Lower leg skin (tissue), 4 donors: ENCODE data around the gene LUM. TPM values are rescaled to one million over a fixed set of nuclear protein-coding genes. Genes with fewer than 3 reads are reported as not detected.

Experiments
- DNase-seq, 2 donors: peaks; one replicate each; pipeline ENCODE4 v3.0.0-alpha.2; 2019; ENCODE audit warnings: low spot score in 2 of 2
- H3K4me3 ChIP-seq: fragments of 200-600 bp; sonication (generic); 2 replicates; pipeline ENCODE4 v1.5.1; 2017; ENCODE audit warnings: mild to moderate bottlenecking, low read depth; ENCODE audit not compliant: poor library complexity, severe bottlenecking
- POLR2A ChIP-seq, 2 donors: fragments of 450-650 bp; IDR thresholded peaks; one replicate each; pipeline ENCODE4 v1.6.1; 2016 to 2017; ENCODE audit warnings: antibody characterized with exemption in 2 of 2, mild to moderate bottlenecking in 1 of 2, moderate library complexity in 1 of 2
- WGBS, 2 donors: methylation state at CpG; one replicate each; pipeline ENCODE4 v1.1.5; 2018; 5-methylcytosine and 5-hydroxymethylcytosine counted together
- intact Hi-C: fragments of 100-400 bp; cut with DNase I; formaldehyde crosslinking; loops from one replicate; pipeline ENCODE4 v1.15.0; 2023; ENCODE audit warnings: low total_unique reads
- total RNA-seq, 4 donors: library from RNA; depleted of rRNA; stranded (reverse); fragments of >200 nt; gene quantifications; one replicate each; pipeline ENCODE4 v1.1.0, GENCODE V29; 2016
- TF ChIP-seq, protein P1 (sequence below), 3 donors: fragments of 450-650 bp; IDR thresholded peaks; one replicate each; pipeline ENCODE4 v1.5.1; 2016; ENCODE audit warnings: antibody characterized with exemption in 3 of 3, mild to moderate bottlenecking in 3 of 3, moderate library complexity in 2 of 3

The LUM gene
- total RNA-seq, 4 donors from 2014 or later = 11.2 to 56.4 (median 24.5) TPM

DNA sequence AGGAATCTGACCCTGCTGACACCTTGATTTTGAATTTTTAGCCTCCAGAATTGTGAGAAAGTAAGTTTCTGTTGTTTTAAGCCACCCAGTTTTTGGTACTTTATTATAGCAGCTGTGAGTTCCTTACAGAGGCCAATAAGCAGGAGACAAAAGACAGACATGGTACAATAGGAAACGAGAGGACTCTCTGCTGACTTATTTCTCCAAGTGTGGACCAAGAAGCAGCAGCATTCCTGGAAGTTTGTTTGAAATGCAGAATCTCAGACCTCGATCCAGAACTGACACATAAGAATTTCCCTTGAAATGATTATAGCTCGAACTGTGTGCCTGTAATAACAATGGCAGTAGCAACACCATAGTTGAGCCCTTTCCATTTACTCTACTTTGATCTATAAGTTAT lies 31.9 kb upstream of the LUM start:
- 74 to 76% methylated on average over 3 of the region's 3 CpGs for WGBS, 2 donors

DNA sequence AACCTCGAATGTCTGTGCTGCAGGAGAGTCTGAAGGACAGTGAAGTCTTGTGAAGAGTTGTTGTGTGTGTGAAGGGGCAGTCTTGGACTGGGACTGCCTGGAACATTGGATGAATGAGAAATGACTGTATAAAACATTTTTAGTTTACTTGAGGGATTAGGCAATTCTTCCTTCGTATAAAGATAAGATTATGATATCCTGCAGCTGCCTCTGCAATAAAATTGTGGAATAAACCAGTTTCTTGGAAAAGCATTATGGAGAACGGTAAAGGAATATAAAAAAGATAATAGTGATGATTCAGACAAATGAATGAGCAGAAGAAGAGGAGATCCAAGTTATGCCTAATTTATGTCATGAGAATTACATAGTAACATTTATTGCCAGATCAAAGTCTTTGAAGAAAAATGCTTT lies 30.9 kb upstream of the LUM start:
- TF ChIP-seq, protein P1, sequence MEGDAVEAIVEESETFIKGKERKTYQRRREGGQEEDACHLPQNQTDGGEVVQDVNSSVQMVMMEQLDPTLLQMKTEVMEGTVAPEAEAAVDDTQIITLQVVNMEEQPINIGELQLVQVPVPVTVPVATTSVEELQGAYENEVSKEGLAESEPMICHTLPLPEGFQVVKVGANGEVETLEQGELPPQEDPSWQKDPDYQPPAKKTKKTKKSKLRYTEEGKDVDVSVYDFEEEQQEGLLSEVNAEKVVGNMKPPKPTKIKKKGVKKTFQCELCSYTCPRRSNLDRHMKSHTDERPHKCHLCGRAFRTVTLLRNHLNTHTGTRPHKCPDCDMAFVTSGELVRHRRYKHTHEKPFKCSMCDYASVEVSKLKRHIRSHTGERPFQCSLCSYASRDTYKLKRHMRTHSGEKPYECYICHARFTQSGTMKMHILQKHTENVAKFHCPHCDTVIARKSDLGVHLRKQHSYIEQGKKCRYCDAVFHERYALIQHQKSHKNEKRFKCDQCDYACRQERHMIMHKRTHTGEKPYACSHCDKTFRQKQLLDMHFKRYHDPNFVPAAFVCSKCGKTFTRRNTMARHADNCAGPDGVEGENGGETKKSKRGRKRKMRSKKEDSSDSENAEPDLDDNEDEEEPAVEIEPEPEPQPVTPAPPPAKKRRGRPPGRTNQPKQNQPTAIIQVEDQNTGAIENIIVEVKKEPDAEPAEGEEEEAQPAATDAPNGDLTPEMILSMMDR (IDR thresholded peaks at IDR 0.05) = no peak
- TF ChIP-seq POLR2A (IDR thresholded peaks at IDR 0.05) = no peak
- intact Hi-C loops = no loop called here
- no peak overlapping the region for H3K4me3 ChIP-seq
- WGBS, 2 donors = 39 to 44% methylated on average over 3 of the region's 3 CpGs
- DNase-seq = no peak

More for the DNA sequence above, 31.9 kb upstream of the LUM start:
- TF ChIP-seq, protein P1 (IDR thresholded peaks at IDR 0.05) = no peak
- TF ChIP-seq POLR2A (IDR thresholded peaks at IDR 0.05) = no peak
- H3K4me3 ChIP-seq = no peak overlapping the region
- intact Hi-C loops = no loop called here
- no peak for DNase-seq

DNA sequence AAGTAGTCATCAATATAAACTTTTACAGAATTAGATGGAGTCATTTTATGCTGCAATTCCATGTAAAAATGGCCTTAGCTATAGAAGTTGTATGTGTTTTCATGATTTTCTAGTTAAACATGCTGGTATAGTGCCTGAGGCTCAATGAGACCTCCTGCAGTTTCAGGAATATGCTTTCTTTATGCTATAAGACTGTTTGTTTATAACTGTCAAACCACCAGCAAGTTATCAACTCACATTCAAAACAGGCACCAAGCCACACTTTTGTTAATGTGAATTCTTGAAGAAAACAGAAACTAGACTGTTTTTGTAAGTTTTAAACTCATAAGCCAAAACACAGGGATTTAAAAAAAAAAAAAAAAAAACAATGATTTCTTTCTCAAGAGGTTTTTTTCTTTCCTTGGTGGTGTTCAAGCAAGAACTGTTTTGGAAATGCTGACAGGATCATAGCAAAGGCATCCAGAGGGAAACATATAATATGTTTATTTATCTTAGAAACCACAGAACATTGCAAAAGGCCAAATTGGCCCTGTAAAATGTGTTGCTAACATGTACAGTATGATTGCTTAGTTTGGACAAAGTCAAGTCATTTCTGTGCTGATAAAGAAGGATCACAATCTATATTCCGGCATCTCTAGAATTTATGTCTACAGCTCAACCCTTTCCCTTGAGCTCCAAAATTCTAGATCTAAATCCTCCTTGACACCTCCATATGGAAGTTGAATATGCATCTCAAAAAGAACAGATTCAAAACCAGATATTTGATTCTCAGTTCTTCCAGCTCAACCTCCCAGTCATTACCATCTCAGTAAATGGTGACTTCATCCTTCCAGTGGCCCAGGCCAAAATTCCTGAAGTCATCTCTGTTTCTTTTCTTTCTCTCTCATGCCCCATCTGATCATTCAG lies 29.0 kb upstream of the LUM start:
- WGBS, 2 donors = 61 to 62% methylated on average over 1 of the region's 1 CpG
- no peak for TF ChIP-seq POLR2A (IDR thresholded peaks at IDR 0.05)
- TF ChIP-seq, protein P1 (IDR thresholded peaks at IDR 0.05) = no peak
- H3K4me3 ChIP-seq = no peak overlapping the region
- DNase-seq = peak in 1 of 2 donors; percentile 56
- intact Hi-C loops = no loop called here

DNA sequence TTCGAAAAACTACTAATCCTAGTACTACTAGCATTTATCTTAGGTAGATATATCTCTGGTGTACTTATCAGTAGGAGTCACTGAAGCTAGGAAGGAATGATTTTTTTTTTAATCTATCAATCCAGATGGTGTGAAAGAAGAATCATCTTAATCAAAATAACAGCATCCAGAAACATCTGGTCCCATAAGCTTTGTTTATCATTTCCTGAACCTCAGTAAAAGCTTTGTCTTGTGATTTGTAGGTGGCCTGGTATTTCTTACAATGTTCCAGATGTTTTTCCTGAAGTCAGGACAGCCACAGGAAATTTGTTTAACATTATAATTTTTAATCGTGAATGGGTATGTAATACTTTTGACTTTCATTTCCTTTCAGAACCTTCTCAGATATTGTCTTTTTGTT lies 28.0 kb upstream of the LUM start:
- 36 to 54% methylated on average over 2 of the region's 2 CpGs for WGBS, 2 donors
- no peak for DNase-seq
- intact Hi-C loops = no loop called here
- TF ChIP-seq, protein P1 (IDR thresholded peaks at IDR 0.05) = no peak
- TF ChIP-seq POLR2A (IDR thresholded peaks at IDR 0.05) = no peak
- H3K4me3 ChIP-seq = no peak overlapping the region

DNA sequence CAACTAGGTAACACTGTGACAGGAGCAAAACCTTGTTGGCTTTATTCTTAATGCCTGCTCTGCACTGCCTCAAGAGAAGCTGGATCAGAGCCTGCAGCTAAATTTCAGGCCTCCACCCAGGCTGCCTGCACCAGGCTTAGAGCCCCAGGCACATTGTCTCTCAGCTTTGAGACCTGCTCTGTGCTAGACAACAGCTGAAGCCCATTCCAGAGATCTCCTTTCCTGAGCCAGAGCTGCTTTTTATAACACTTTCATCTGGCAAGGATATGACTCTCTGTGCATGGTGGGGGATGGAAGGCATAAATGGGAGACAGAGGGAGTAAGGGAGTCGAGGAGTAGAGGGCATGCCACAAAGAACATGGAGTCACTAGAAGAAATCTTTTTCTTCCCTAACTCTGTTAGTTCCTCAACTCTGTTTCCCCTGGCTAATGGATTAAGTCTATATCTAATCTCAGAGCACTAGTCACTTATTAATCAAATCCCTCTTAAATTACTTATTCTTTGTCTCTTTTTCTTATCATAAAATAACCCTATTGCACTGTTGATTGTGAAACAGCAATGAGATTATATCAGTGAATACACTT lies 27.1 kb upstream of the LUM start:
- intact Hi-C loops = no loop called here
- TF ChIP-seq, protein P1 (IDR thresholded peaks at IDR 0.05) = no peak
- no peak for TF ChIP-seq POLR2A (IDR thresholded peaks at IDR 0.05)
- no peak for DNase-seq
- WGBS, 2 donors = 21 to 35% methylated on average over 1 of the region's 1 CpG
- no peak overlapping the region for H3K4me3 ChIP-seq
